Activated T-helper 1 cell treated with anti-CD3 and anti-CD28 coated beads, Interleukin-12 subunit alpha, Interleukin-12 subunit beta, Interleukin-2, Interleukin-4 antibody, amounts not matched to agents 30 ng/mL and 10 ng/mL and 1 ng/mL, durations not matched to agents 14 hours and 24 hours and 36 hours (primary cell): Measurements from ENCODE around the gene ZNF451. TPM values are rescaled to one million over a fixed set of nuclear protein-coding genes. Genes with fewer than 3 reads are reported as not detected.

Experiments used
- total RNA-seq: library from RNA; stranded (reverse); gene quantifications from 2 replicates; pipeline ENCODE4 v1.2.3, GENCODE V29; 2022

Gene ZNF451
- total RNA-seq, 1 donor from 2014 or later = 58.1 TPM

Other genes starting within 250 kb of the ZNF451 start
- 0.07 TPM in 1 of 2 replicates, not detected in the other for gene BEND6, start 135.1 kb upstream of the ZNF451 start, total RNA-seq
- 12.6 and 14.0 TPM in 2 replicates for gene KIAA1586, start 43.5 kb upstream of the ZNF451 start, total RNA-seq
- 12.3 and 13.1 TPM in 2 replicates for gene BAG2, start 82.1 kb downstream of the ZNF451 start, total RNA-seq
- gene RAB23, start 132.1 kb downstream of the ZNF451 start, total RNA-seq = 3.0 and 3.8 TPM in 2 replicates
- 38.0 and 40.2 TPM in 2 replicates for gene PRIM2, start 227.4 kb downstream of the ZNF451 start, total RNA-seq